HUES64 (cell line): ENCODE data around the gene SLC4A5.

ENCODE experiments used
- H3K27ac ChIP-seq: 2 replicates; pipeline ENCODE4 v1.7.0; 2013; ENCODE audit warnings: low read depth, low read length, inconsistent platforms
- H3K27me3 ChIP-seq: 2 replicates; pipeline ENCODE4 v1.6.1; 2013; ENCODE audit warnings: mild to moderate bottlenecking, low read length; ENCODE audit not compliant: insufficient read depth
- H3K36me3 ChIP-seq: 2 replicates; pipeline ENCODE4 v1.6.1; 2013; ENCODE audit warnings: mild to moderate bottlenecking, low read length; ENCODE audit not compliant: insufficient read depth
- H3K4me1 ChIP-seq: 2 replicates; pipeline ENCODE4 v1.6.1; 2013; ENCODE audit warnings: mild to moderate bottlenecking, low read length, moderate library complexity; ENCODE audit not compliant: insufficient read depth
- H3K4me3 ChIP-seq: 2 replicates; pipeline ENCODE4 v1.5.1; 2013; ENCODE audit warnings: mild to moderate bottlenecking, low read length, moderate library complexity
- H3K9ac ChIP-seq: 2 replicates; pipeline ENCODE4 v1.6.1; 2013; ENCODE audit warnings: mild to moderate bottlenecking, low read depth, low read length
- H3K9me3 ChIP-seq: 2 replicates; pipeline ENCODE4 v1.6.1; 2013; ENCODE audit warnings: low read depth, low read length; ENCODE audit not compliant: insufficient read depth
- WGBS: fragments of 150-250, 120-280 bp; methylation state at CpG from one replicate; pipeline ENCODE4 v1.1.7; 2013; ENCODE audit warnings: missing lambda C conversion rate; 5-methylcytosine and 5-hydroxymethylcytosine counted together

The SLC4A5 gene

DNA sequence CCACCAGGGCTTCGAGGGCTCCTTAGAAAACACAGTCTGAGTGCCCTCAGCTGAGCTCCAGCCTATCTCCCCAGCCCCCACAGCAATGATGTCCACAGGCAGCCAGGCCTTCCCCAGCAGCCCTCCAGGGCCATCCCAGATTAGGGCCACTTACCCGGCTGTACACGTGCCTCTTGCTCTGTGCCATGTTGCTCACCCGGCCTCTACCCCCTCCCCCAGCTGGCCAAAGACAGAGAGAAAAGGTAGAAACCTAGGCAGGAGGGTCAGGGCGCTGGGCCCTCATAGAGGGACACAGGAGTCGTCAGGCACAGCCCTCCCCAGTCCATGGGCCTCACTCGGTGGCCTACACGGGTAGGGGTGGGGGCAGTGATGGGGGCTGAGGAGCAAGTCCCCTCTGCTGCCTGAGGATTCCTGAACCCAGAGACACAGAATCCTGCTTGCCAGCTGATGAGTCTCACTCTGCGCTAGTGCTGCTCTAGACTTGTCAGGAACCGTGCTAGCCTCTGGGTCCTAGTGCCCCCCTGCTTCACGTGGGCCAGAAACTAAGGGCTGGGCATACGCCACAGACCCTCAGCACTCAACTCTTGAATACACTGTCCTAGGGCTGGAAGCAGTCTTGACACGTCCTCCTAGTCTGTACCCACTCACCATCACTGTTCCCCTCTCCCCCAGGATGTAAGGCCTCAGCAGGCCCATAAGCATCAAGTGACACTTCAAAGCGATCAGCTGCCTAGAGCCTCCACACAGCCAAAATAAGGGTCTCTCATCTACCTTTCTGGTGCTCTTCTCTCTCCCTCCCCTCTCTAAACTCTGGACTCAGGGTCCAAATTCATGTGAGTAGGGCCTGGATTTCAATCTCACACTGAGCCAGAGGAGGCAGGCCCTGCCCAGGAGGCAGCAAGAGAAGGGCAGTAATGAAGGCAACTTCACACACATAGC, 36.9 kb upstream of the SLC4A5 start, which contains the start of gene DCTN1:
Gene DCTN1 (minus strand): TSS at position 461 of the 939 bp plus-strand sequence. CDS start 274 bp downstream, at position 187.
- Histone ChIP-seq H3K4me3 (peak within 1 kb of the TSS; percentile 46), H3K36me3 (peaks cover 33% of the 10 kb centered on the region), H3K27ac (no peak within 1 kb of the TSS), H3K27me3 (no peaks in the 10 kb centered on the region), H3K9me3 (no peaks in the 10 kb centered on the region), H3K9ac (peak within 1 kb of the TSS; percentile 45; the same call in 1 of the 2 replicates), H3K4me1 (peaks cover 17% of the 10 kb centered on the region; the same call in 1 of the 2 replicates)
- WGBS = 25% methylated on average over 14 of the region's 14 CpGs

DNA sequence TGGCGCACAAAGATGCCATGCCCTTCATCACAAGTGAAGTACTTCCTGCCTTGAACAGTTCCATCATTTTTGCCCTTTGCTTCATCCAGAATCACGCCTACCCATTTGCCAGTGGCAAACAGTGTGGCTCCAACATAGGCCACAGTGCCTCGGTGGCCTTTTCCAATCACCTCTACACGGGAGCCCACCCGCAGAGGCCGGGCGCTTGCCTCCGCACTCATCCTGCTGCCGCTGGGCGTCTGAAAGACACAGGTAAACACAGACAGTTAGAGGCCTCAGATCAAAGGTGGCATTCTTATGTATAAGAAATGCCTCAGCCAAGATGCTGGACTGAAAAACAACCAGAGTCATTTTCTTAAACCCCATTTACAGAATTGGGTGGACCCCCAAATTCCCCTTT, 34.8 kb upstream of the SLC4A5 start:
- H3K36me3 ChIP-seq = peaks cover 24% of the 10 kb centered on the region
- H3K4me1 ChIP-seq = peaks cover 31% of the 10 kb centered on the region
- no peak overlapping the region for H3K9ac ChIP-seq
- H3K4me3 ChIP-seq = no peak overlapping the region
- 93% methylated on average over 10 of the region's 10 CpGs for WGBS
- no peaks in the 10 kb centered on the region for H3K27me3 ChIP-seq
- no peak overlapping the region for H3K27ac ChIP-seq
- no peaks in the 10 kb centered on the region for H3K9me3 ChIP-seq

DNA sequence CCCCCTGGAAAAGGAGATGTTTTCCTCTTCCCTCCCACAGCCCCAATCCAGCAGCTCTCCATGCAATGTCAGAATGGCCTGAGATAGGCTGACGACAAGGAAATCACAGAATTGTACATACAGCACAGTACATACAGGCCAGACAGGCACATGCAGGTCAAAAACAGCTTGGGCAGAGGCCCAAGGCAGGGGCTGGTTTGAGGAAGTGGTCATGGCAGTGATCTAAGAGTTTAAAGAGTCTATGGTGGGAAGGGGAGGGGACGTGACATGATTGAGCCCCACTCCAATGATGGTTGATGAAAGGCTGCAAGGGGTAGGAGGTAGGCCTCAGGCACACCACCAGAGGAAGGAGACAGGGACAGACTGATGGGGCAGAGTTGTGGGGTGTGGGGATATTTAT, 32.6 kb upstream of the SLC4A5 start:
- Histone ChIP-seq H3K4me3 (no peak overlapping the region), H3K4me1 (peaks cover 31% of the 10 kb centered on the region), H3K27me3 (no peaks in the 10 kb centered on the region), H3K9ac (no peak overlapping the region), H3K36me3 (peaks cover 31% of the 10 kb centered on the region), H3K27ac (no peak overlapping the region), H3K9me3 (no peaks in the 10 kb centered on the region)
- WGBS = 95% methylated on average over 2 of the region's 2 CpGs

DNA sequence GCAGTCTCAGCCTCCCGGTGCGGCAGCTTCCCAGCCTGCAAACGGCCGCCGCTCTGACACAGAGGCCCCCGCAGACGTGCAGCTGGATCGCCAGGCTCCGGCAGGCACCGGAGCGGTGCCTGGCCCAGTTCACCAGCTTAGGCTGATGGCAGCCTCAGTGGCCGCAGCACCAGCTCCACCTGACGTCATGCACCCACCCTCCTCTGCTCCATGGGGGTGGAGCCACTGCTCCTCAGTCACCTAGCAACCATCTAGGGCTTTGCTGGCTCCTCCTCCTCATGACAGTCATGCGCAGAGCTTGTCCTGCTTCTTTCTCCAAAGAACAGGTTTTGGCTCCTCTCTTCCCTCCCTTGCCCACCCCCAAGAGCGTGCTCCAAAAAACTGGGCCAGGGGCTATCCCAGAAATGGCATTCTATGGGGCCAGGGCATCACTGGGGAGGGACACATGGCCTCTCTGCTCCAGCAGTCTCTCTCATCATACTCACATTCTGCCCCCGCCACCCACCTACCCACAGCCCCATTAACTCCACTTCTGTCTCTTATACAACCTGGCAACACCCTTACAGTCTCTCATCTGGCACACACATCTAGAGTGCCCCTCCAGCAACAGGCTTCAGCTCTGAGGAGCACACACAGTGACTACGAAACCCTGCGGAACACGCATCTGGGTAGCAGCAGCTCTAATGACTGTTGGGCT, 31.4 kb upstream of the SLC4A5 start:
- H3K4me3 ChIP-seq = peak overlapping the region; percentile 62
- peaks cover 43% of the 10 kb centered on the region for H3K36me3 ChIP-seq
- 29% methylated on average over 19 of the region's 19 CpGs for WGBS

DNA sequence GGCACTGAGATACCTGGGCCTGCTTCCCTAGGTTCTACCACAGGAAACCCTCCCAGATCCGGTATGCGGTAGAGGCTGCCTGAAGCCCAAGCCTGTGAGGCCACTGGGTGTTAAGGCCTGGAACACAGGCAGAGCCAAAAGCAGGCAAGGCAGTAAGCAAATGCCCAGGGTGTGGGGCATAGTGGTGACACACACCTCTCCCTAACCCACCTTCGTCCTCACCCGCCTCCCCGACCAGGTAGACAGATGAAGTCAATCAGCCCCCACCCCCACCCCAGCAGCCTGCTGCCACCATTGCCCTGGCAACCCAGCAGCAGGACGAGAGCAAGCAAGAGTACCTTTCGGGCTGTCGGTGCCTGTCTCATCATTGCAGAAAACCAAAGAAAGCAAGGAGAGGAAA, 30.8 kb upstream of the SLC4A5 start:
- no peaks in the 10 kb centered on the region for H3K27me3 ChIP-seq
- peak overlapping the region; percentile 62 for H3K4me3 ChIP-seq
- WGBS = 66% methylated on average over 8 of the region's 8 CpGs
- no peak overlapping the region for H3K27ac ChIP-seq
- H3K36me3 ChIP-seq = peaks cover 48% of the 10 kb centered on the region
- peak overlapping the region; percentile 61 for H3K9ac ChIP-seq
- H3K4me1 ChIP-seq = peaks cover 18% of the 10 kb centered on the region
- H3K9me3 ChIP-seq = no peaks in the 10 kb centered on the region

More for the DNA sequence above, 31.4 kb upstream of the SLC4A5 start:
- peaks cover 24% of the 10 kb centered on the region for H3K4me1 ChIP-seq
- H3K27me3 ChIP-seq = no peaks in the 10 kb centered on the region
- peak overlapping the region; percentile 61 for H3K9ac ChIP-seq
- H3K27ac ChIP-seq = peak overlapping the region; percentile 3; the same call in 1 of the 2 replicates
- no peaks in the 10 kb centered on the region for H3K9me3 ChIP-seq

DNA sequence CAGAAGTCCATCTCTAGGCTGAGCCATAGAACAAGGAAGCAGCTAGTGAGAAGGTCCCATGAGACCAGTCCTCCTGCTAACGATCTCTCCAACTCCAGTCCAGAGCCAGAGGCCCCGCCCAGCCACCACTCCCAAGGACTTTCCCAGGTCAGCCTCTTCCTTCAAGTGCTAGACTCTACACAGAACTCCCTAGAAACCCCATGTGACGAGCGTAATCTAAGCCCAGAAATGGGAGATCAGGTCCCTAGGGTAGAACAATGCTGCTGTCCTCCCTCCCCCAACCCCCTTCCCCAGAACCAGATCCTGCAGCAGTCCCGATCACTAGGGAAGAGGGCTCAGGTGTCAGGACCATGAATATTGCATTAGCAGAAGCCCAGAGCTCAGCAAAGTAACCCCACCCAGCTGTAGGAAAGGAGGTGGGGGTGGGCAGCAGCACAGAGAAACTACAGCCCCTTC, 30.0 kb upstream of the SLC4A5 start:
- Histone ChIP-seq H3K36me3 (peaks cover 56% of the 10 kb centered on the region), H3K4me3 (peak overlapping the region; percentile 62; the same call in 1 of the 2 replicates), H3K9ac (0 out of 2 replicates have a peak overlapping the region, but pooled peaks have one; percentile 6), H3K27me3 (no peaks in the 10 kb centered on the region), H3K27ac (no peak overlapping the region), H3K9me3 (no peaks in the 10 kb centered on the region), H3K4me1 (peaks cover 15% of the 10 kb centered on the region)
- 61% methylated on average over 5 of the region's 5 CpGs for WGBS

DNA sequence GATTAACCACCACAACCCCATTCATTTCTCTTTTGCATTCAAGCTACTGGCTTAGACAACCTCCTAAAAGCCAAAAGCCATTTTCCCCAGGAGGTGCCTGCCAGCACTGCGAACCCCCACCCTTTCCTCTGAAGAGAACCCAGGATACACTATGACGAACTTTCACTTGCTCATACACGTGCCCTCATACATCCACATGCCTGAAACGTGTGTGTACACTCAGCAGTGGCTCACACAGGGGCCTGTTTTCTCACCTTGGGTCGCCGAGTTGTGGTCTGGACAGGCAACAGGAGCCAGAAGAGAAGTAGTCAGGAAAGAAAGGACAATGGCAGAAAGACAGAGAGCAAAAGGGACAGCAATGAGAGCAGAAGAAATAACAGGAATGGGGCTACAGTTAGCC, 29.5 kb upstream of the SLC4A5 start:
- no peaks in the 10 kb centered on the region for H3K9me3 ChIP-seq
- H3K36me3 ChIP-seq = peaks cover 58% of the 10 kb centered on the region
- H3K4me1 ChIP-seq = peaks cover 15% of the 10 kb centered on the region
- 91% methylated on average over 6 of the region's 6 CpGs for WGBS
- 0 out of 2 replicates have a peak overlapping the region, but pooled peaks have one; percentile 6 for H3K9ac ChIP-seq
- H3K27me3 ChIP-seq = no peaks in the 10 kb centered on the region
- H3K4me3 ChIP-seq = no peak overlapping the region
- H3K27ac ChIP-seq = no peak overlapping the region

DNA sequence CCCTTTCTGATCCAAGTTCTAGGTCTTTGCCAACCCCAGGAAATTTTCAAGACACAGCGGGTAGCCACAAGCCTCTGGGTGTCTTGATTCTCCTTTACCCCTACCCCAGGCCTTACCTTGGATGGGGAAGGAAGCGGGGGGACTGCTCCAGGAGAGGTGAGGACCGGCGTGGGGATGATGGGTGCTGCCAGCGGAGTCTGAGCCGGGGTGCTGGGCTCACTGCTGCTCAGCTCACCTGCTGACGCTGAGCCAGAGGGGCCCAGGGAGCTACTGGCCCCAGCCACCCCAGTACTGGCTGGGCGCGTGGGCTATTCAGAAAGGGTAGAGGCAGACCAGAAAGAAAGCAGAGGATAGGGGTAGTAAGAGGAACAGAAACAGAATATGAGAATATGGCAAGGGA, 28.2 kb upstream of the SLC4A5 start:
- peaks cover 15% of the 10 kb centered on the region for H3K4me1 ChIP-seq
- no peak overlapping the region for H3K27ac ChIP-seq
- H3K4me3 ChIP-seq = no peak overlapping the region
- H3K9ac ChIP-seq = no peak overlapping the region
- WGBS = 94% methylated on average over 9 of the region's 9 CpGs
- peaks cover 58% of the 10 kb centered on the region for H3K36me3 ChIP-seq
- H3K27me3 ChIP-seq = no peaks in the 10 kb centered on the region
- H3K9me3 ChIP-seq = no peaks in the 10 kb centered on the region

DNA sequence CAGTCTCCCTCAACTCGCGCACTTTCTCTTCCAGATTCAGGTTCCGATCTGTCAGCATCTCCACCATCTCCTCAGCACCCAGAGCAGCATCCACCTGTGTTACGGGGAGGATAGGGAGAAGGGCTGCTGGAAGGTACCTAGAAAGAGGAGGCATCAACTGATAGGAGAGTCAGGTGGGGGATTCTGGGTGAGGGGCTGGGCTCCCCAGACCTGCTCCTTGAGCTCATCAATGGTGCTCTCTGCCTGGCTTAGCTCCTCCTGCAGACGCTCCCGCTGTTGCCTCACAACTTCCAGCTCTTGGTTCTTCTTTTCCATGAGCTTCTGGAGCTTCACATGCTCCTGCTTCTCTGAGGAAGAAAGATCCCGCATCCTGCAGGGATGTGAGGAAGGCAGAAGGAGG, 26.8 kb upstream of the SLC4A5 start:
- Histone ChIP-seq H3K36me3 (peaks cover 65% of the 10 kb centered on the region), H3K4me3 (no peak overlapping the region), H3K27me3 (no peaks in the 10 kb centered on the region), H3K27ac (no peak overlapping the region), H3K4me1 (peaks cover 13% of the 10 kb centered on the region), H3K9me3 (no peaks in the 10 kb centered on the region), H3K9ac (no peak overlapping the region)
- WGBS = 96% methylated on average over 7 of the region's 7 CpGs

DNA sequence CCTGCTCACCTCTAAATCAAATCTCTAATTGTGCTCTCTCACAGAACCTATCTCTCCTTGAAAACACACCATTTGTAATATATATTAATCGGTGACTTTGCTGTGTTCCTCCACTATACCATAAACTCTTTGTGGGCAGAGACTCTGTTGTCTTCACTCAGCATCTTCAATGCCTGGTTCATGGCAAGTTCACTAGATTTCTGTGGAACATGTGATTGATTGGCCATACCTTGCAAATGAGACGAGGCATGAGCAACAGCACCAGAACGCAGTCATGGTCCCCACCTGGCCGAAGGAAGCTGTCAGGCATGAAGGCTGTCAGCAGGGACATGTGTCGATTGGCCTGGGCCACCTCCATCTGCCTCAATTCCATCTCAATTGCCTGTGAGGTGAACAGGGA, 25.3 kb upstream of the SLC4A5 start:
- peaks cover 80% of the 10 kb centered on the region for H3K36me3 ChIP-seq

DNA sequence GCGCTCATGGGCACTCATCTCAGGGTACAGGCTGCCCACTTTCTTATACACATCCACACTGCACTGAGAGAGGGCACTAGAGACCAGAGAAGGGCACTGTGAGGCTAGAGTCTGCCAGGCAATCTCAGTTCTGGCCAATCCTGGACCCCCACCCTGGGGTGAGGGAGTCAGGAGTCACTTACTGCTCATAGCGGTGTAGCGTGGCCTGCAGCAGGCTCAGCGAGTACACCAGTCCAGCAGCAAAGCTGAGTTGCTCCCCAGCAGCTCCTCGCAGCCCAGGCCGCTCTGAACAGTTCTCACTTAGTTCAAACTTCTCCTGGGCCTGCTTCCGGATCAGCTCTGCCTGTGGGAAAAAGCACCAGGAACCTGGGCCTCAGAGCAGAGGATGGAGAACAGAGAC, 24.6 kb upstream of the SLC4A5 start:
- H3K27ac ChIP-seq = no peak overlapping the region
- H3K27me3 ChIP-seq = no peaks in the 10 kb centered on the region
- no peak overlapping the region for H3K4me3 ChIP-seq
- no peak overlapping the region for H3K9ac ChIP-seq
- H3K4me1 ChIP-seq = no peaks in the 10 kb centered on the region
- no peaks in the 10 kb centered on the region for H3K9me3 ChIP-seq
- 96% methylated on average over 7 of the region's 7 CpGs for WGBS
- peaks cover 87% of the 10 kb centered on the region for H3K36me3 ChIP-seq

More for the DNA sequence above, 25.3 kb upstream of the SLC4A5 start:
- Histone ChIP-seq H3K4me3 (no peak overlapping the region), H3K9me3 (no peaks in the 10 kb centered on the region), H3K9ac (no peak overlapping the region), H3K27me3 (no peaks in the 10 kb centered on the region), H3K4me1 (peaks cover 2% of the 10 kb centered on the region), H3K27ac (no peak overlapping the region)
- WGBS = 97% methylated on average over 5 of the region's 5 CpGs
